SIG-M5 treated with dmso at 0.1 percent for 504 hours (cell line): ENCODE measurements around the gene SPATA9.
A peak's percentile ranks its signal among the peaks of the same experiment; 100 is the strongest.

Source experiments
- DNase-seq: peaks from one replicate; lab custom pipeline; 2025; ENCODE audit not compliant: unreplicated experiment; lab: John Stamatoyannopoulos, UW

SPATA9 gene

GRCh38 chr5:95620870-95621838 is 61.6 kb downstream of the SPATA9 start:
- DNase-seq = no peak

GRCh38 chr5:95620030-95620869 is 62.5 kb downstream of the SPATA9 start, which contains the start of gene GPR150:
Gene GPR150 (plus strand): TSS chr5:95620087. CDS start chr5:95620276, 189 bp downstream.
- DNase-seq = peak; percentile 36

DNA sequence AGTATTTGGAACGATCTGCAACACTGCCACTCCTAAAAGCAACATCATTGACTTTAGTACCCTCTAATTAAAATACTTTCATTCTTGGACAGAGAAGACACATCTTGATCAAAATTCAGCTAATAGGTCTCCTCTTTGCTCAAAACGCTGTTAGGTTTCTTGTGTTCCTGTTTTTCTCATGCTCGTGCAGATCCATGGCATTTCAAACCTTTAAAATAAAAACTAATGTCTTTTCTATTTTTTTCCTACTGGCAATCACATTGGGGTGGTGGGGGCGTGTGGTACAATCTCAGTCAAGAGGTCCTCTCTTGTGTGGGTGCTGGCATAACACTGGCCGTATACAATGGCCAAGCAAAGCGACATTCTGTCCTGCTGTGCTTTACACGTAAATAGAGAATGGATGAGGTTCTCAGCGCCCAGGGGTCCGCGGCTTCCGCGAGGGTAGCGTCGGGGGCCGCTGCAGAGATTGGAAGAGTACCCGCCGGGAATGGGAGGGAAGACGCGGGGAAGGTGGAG is 63.2 kb downstream of the SPATA9 start:
- DNase-seq = no peak

GRCh38 chr5:95619096-95619495 is 63.7 kb downstream of the SPATA9 start:
- no peak for DNase-seq

DNA sequence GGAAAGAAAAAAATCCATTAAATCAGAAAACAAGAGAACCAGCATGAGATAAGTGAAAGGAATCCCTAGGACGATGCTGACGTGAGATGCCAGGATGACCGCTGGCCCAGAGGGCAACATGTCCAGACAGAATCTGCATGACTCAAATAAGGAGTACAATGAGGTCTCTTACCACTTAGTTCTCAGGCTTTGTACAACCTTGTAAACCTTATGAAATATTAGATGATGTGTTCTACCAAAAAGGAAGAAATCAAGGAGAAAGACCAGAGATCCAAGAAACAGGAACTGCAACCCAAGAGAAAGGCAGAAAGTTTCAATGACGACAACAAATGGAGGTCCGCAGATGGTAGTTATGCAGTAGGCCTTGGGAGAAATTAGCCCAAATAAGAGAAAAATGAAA is 65.7 kb downstream of the SPATA9 start:
- no peak for DNase-seq

- DNase-seq = no peak
Measured at GRCh38 chr5:95615164-95615467, 67.7 kb downstream of the SPATA9 start.

GRCh38 chr5:95613514-95613913 is 69.3 kb downstream of the SPATA9 start:
- no peak for DNase-seq

- no peak for DNase-seq
Measured at GRCh38 chr5:95611396-95611795, 71.4 kb downstream of the SPATA9 start.

DNA sequence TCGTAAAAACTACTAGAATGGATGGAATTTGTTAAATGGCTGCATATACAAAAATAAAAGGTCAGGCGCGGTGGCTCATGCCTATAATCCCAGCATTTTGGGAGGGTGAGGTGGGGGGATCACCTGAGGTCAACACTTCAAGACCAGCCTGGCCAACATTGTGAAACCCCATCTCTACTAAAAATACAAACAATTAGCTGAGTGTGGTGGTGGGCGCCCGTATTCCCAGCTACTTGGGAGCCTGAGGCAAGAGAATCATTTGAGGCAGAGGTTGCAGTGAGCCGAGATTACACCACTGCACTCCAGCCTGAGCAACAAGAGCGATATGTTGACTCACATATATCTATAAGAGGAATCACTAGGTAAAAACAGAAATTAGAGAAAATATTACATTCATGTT is 72.2 kb downstream of the SPATA9 start:
- no peak for DNase-seq

DNA sequence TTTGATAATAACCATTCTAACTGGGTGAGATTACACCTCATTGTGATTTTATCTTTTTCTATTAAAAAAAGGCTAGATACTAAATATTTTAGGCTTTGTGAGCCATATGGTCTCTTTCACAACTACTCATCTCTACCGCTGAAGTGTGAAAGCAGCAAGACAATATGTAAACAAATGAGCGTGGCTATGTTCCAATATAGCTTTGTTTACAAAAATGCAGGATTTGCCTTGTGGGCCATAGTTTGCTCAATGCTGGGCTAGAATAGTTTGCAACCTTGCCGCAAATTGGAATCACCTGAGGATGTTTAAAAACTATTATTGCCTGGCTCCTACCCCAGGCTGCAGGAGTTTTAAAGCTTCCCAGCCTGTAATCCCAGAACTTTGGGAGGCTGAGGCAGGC is 73.1 kb downstream of the SPATA9 start:
- DNase-seq = no peak
